DMS 273 (cell line): ENCODE data around the gene MB21D2.
"Not testable (repeated sequence)": the region's sequence is repeated elsewhere in the genome, so short reads cannot be mapped to it uniquely, and the experiment has no call there.

Source experiments
- DNase-seq: peaks from one replicate; lab custom pipeline; 2025; ENCODE audit not compliant: unreplicated experiment; lab: John Stamatoyannopoulos, UW

MB21D2 gene

DNA sequence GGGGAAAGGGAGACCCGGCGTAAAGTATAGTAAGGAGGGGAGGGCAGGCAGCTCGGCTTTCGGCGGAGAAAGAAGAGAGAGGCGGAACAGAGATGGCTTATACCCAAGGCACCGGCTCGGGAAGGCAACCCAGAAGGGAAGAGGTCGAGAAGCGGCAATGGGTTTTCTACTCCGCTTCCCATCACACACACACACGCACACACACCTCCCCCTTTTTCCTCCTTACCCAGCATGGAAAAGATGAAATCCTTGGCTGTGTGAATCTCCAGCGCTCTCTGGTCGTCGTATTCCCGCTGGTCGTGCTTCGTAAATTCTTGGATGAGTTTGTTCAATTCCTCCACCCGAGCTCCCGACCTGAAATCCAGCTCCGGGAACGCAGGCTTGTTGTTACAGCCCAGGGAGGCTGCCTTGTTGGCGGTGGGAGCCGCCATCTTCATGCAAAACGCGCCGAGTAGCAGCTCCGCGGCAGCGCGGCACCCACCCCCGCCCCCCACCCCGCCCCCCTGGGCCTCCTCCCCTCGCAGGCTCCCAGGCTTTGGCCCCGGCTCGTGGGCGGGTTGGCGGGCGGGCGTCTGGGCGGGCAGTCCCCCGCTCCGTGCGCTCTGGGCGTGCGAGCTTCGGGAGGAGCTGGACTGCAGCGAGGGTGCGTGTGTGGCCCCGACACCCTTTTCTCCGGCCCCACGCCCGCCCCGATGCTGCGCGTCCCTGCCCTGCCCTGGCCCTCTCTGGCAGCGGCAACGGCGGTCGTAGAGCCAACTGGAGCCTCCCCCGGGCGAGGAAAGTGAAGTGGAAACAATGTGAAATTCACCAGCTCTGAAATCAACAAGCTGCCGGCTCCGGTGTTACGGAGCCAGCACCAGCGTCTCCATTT, at the start of gene MB21D2:
Gene MB21D2 (minus strand): TSS at position 453 of the 871 bp plus-strand sequence. CDS start 16 bp downstream, at position 437.
- DNase-seq, result peak; percentile 95

DNA sequence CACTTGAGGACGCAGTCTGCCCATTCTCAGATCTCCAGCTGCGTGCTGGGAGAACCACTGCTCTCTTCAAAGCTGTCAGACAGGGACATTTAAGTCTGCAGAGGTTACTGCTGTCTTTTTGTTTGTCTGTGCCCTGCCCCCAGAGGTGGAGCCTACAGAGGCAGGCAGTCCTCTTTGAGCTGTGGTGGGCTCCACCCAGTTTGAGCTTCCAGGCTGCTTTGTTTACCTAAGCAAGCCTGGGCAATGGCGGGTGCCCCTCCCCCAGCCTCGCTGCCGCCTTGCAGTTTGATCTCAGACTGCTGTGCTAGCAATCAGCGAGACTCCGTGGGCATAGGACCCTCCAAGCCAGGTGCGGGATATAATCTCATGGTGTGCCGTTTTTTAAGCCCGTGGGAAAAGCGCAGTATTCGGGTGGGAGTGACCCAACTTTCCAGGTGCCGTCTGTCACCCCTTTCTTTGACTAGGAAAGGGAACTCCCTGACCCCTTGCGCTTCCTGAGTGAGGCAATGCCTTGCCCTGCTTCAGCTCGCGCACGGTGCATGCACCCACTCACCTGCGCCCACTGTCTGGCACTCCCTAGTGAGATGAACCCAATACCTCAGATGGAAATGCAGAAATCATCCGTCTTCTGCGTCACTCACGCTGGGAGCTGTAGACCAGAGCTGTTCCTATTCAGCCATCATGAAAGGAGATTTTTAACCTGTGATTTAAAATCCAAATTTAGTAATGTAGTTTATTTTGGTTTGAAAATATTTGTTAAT, 47.5 kb upstream of the MB21D2 start:
- DNase-seq, result not testable (repeated sequence)

DNA sequence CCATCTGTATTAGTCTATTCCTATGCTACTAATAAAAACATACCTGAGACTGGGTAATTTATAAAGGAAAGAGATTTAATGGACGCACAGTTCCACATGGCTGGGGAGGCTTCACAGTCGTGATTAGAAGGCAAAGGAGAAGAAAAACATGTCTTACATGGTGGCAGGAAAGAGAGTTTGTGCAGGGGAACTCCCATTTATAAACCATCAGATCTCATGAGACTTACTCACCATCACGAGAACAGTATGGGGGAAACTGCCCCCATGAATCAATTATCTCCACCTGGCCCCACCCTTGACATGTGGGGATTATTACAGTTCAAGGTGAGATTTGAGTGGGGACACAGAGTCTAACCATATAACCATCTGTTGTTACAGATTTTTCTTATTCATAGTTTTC, 42.1 kb upstream of the MB21D2 start:
- no peak for DNase-seq

DNA sequence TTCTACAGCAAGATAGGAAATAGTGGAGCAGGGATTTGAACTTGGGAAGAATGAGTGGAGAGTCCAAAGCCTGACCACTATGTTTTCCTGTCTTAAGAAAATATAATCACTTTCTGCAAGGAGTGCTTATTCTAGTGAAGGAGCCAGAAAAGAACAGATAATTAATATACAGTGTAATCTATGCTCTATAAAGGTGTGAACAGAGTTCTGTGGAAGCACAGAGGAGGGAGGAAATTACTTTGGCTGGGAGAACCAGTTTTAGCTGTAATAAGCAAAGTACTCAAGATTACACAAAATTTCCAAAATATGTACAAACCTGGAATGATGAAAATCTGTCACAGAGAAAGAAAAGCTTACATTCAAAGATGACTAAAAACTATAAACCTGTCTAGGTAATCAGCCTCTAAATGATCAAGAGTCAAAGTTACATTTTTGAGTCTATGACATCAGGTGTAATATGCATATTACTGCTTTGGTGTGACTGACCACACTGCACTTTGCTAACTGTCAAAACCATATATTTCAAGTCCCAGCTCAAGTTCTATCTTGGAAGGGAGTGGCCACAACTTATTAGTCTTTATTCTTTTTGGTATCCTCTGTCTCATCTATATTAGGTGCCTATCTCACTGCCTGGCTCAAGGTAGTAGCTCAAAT, 40.7 kb upstream of the MB21D2 start:
- DNase-seq, result no peak

DNA sequence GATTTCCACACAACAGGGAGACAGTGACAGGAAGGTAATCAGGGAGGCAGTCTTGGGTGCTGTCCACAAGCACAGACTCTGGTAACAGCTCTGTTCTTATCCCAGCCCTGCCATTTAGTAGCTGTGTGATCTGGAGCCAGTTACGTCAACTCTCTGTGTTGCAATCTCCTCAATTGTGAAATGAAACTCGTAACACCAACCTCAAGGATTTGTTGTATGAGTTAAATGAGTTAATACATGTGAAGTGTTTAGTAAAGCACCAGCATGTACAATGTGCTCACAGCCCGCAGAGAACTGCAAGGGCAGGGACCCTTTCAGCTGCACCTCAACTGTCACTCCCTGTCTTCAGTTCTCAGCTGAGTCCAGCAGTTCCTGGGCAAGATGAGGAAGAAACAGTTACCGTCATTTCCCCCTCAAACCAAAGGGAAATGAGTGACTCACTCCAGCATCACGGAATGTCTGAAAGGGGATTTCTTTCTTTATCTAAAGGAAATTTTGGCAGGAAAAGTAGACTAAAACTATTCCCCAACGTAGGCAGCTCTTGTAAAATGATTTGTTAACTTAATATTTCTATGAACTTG, 39.9 kb upstream of the MB21D2 start:
- no peak for DNase-seq

GRCh38 chr3:192953926-192954325, 36.3 kb upstream of the MB21D2 start:
- DNase-seq, result no peak

GRCh38 chr3:192947421-192947820, 29.8 kb upstream of the MB21D2 start:
- DNase-seq, result peak; percentile 14

DNA sequence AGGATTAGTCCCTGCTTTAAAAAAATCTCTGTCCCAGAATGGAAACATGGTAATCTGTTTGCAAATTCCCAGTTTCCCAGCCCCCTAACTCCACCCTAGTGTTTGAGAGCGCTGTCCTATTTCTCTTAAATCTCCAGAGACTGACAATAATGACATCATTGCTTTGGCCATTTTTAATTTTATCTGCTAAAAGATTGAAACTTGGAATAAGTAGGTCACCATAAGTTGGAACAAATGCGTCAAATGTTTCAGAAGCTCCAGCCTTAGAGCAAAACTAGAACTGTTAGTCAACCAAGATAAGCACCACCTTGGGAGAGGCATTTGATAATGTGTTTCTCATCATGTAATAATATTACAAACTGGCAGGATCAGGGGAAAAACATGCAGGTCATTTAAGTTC, 25.7 kb upstream of the MB21D2 start:
- DNase-seq, result no peak

DNA sequence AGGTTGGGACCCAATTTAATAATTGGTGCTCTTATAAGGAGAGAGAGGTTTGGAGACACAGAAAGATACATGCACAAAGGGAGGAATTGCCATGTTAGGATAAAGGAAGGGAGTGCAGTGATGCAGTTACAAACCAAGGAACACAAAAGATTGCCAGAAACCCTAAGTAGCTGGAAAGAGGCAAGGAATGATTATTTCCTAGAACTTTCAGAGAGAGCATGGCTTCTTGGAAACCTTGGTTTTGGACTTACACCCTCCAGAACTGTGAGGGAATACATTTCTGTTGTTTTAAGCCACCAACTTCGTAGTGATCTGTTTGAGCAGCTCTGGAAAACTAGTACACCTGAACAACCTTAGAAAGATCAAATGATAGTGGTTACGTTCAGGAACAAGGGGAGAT, 25.0 kb upstream of the MB21D2 start:
- no peak for DNase-seq

DNA sequence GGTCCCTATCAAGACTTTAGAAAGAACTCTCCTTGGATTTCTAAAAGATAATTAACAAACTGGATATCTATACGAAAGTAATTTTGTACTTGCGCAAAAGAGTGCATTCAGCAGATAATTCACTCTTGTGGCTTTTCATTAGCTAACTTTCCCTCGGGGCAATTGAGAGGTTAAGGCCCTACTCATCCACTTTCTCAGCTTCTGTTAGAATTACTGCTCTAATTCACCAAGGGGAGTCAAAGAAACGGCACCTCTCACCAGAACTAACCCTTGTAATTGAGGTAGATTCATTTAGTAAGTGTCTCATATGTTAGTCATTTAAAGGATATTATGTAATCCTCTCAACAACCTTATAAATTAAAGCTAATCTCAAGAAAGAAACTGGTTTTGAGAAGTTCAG, 22.5 kb upstream of the MB21D2 start:
- DNase-seq, result no peak

DNA sequence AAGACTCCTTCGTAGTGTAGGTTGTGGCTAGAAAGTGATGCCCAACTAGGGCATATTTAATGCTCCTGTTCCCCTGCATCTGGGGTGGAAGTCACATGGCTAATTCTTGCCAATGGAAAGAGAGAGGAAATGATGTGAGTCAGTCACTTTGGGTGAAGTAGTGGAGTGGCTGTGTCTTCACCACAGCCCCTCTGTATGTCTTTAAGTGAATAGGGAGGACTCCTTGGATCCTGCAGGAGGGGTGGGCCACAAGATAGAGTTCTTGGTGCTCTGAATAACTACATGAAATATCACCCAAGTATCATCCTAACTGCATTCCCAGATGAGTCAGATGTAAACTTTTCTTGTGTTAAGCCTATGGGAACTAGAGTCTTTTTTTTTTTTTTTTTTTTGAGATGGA, 17.8 kb upstream of the MB21D2 start:
- no peak for DNase-seq

GRCh38 chr3:192933779-192934460, 16.3 kb upstream of the MB21D2 start:
- no peak for DNase-seq

- DNase-seq, result no peak
Measured at GRCh38 chr3:192933259-192933658, 15.6 kb upstream of the MB21D2 start.

GRCh38 chr3:192931825-192932224, 14.2 kb upstream of the MB21D2 start:
- DNase-seq, result no peak

DNA sequence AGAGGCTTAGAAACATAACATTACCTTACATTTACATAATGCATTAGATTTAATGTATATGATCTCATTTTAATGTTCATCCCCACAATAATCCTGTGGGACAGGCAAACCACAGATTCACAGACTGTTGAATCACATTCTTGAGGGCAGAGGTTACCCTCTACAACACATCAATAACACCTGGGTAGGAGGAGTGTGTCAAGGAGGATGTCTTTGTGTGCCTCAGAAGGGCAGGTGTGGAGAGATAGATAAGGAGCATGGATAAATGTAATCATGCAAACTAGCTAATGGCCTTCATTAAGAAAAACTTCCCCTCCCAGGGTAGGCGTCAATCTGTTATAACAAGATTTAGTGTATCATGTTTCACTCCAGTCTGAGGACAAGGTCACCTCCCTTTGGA, 12.9 kb upstream of the MB21D2 start:
- peak; percentile 15 for DNase-seq

- no peak for DNase-seq
Measured at GRCh38 chr3:192929755-192930547, 12.3 kb upstream of the MB21D2 start.

DNA sequence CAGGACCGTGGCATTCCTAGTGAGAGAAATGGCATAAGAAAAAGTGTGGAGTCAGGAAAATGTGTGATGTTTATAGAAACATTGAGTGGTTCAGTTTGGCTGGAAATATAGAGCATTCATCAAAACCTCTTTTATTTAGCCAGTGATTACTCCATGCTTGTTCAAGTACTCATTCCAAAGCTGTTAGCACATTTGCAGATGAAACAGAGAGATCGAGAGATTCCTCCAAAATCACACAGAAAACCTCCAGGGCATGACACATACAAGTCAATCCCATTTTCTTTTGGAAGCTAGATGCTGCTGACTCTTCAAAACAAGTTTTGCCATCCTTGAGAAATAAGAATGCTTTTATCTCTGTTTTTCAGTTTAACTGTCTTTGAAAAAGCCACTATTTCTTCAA, 11.5 kb upstream of the MB21D2 start:
- no peak for DNase-seq

DNA sequence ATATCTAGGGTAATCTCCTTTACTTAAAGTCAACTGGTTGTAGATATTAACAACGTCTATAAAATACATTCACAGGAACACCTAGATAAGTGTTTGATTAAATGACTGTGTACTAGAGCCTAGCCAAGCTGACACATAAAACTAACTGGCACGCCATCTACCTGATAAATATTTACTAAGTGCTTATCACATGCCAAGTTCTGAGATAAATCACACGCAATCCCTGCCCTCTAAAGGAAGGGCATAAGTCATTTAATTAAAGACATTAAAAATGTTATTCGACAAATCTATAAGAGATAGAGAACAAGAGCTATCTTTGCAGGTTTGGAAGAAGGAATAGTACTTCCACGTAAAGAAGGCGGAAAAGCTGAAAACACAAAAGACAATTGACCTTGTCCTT, 11.1 kb upstream of the MB21D2 start:
- DNase-seq, result no peak

GRCh38 chr3:192928016-192928415, 10.4 kb upstream of the MB21D2 start:
- DNase-seq, result no peak

DNA sequence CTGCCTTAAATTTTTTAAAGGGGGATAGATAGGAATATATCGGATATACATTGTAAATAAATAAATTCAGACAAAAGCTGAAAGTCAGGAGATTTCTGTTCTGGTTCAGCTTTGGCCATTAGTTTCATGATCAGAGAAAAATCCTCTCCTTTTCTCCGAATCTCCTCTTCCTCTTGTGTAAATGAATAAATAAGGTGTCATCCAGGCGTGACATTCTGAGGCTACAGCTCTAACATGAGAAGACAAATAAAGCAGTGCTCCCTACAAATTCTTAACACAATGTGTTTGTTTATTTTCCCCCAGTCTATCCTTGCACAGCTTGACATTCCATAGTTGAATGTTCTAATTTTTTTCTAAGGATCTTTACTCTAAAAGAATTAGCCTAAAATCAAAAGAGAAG, 9.4 kb upstream of the MB21D2 start:
- DNase-seq, result no peak
